ENCODE data around the gene MDN1.

MDN1 gene, protein sequence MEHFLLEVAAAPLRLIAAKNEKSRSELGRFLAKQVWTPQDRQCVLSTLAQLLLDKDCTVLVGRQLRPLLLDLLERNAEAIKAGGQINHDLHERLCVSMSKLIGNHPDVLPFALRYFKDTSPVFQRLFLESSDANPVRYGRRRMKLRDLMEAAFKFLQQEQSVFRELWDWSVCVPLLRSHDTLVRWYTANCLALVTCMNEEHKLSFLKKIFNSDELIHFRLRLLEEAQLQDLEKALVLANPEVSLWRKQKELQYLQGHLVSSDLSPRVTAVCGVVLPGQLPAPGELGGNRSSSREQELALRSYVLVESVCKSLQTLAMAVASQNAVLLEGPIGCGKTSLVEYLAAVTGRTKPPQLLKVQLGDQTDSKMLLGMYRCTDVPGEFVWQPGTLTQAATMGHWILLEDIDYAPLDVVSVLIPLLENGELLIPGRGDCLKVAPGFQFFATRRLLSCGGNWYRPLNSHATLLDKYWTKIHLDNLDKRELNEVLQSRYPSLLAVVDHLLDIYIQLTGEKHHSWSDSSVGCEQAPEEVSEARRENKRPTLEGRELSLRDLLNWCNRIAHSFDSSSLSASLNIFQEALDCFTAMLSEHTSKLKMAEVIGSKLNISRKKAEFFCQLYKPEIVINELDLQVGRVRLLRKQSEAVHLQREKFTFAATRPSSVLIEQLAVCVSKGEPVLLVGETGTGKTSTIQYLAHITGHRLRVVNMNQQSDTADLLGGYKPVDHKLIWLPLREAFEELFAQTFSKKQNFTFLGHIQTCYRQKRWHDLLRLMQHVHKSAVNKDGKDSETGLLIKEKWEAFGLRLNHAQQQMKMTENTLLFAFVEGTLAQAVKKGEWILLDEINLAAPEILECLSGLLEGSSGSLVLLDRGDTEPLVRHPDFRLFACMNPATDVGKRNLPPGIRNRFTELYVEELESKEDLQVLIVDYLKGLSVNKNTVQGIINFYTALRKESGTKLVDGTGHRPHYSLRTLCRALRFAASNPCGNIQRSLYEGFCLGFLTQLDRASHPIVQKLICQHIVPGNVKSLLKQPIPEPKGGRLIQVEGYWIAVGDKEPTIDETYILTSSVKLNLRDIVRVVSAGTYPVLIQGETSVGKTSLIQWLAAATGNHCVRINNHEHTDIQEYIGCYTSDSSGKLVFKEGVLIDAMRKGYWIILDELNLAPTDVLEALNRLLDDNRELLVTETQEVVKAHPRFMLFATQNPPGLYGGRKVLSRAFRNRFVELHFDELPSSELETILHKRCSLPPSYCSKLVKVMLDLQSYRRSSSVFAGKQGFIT (N-terminal part only)

DNA sequence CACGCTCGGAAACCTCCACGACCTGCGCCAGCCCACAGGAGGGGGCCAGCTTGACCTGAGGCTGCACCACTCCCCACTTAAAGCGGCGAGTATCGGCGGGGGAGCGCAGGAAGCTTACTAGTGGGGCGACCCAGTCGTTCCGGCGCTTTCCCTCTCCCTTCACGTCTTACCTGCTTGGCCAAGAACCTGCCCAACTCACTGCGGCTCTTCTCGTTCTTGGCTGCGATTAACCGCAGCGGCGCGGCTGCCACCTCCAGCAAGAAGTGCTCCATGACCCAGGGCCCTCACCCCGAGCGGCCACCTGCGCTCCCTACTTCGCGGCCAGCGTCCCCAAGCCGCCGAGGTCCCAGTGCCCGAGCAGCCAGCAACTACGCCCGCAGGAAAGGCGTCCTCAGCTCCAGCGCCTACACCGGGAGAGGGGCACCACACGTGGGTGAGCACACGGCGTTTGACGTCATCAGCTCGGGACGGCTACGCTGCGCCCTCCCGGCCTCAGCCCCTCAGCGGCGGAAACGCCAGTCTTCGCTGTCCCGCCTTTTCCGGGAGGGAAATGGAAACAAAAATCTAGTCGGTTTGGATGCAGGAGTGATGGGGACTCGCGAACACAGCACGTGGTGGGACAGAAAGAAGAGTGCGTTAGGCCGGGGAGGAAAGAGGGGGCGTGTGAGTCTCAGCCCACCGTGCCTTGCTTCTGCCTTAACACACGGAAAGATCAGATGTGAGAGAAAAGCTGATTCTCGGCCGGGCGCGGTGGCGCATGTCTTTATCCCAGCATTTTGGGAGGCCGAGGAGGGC is at the start of gene MDN1:
Gene MDN1 (minus strand): TSS at position 459 of the 795 bp plus-strand sequence. CDS start 187 bp downstream, at position 272.
- CTCF ChIA-PET = interaction anchor here (0.7 to 1.3 kb wide), 2 partner anchors 12 to 110 kb away, joined by 3 to 5 read pairs; no protein-coding TSS in a partner anchor
- H3K4me3 ChIP-seq (ENCODE audit: low read depth, low read length) = peak within 1 kb of the TSS; percentile 98
- peak; percentile 46 for DNase-seq (ENCODE audit: low read depth, low spot score)
- POLR2A ChIA-PET = interaction anchor here (1.1 to 1.8 kb wide), 2 partner anchors 9 to 739 kb away, joined by 3 to 9 read pairs; partner anchors contain the start of genes CASP8AP2 and PNRC1
- TF ChIP-seq, protein P1, sequence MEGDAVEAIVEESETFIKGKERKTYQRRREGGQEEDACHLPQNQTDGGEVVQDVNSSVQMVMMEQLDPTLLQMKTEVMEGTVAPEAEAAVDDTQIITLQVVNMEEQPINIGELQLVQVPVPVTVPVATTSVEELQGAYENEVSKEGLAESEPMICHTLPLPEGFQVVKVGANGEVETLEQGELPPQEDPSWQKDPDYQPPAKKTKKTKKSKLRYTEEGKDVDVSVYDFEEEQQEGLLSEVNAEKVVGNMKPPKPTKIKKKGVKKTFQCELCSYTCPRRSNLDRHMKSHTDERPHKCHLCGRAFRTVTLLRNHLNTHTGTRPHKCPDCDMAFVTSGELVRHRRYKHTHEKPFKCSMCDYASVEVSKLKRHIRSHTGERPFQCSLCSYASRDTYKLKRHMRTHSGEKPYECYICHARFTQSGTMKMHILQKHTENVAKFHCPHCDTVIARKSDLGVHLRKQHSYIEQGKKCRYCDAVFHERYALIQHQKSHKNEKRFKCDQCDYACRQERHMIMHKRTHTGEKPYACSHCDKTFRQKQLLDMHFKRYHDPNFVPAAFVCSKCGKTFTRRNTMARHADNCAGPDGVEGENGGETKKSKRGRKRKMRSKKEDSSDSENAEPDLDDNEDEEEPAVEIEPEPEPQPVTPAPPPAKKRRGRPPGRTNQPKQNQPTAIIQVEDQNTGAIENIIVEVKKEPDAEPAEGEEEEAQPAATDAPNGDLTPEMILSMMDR (IDR thresholded peaks at IDR 0.05; ENCODE audit: insufficient read depth, low read length, missing control alignments) = no peak

DNA sequence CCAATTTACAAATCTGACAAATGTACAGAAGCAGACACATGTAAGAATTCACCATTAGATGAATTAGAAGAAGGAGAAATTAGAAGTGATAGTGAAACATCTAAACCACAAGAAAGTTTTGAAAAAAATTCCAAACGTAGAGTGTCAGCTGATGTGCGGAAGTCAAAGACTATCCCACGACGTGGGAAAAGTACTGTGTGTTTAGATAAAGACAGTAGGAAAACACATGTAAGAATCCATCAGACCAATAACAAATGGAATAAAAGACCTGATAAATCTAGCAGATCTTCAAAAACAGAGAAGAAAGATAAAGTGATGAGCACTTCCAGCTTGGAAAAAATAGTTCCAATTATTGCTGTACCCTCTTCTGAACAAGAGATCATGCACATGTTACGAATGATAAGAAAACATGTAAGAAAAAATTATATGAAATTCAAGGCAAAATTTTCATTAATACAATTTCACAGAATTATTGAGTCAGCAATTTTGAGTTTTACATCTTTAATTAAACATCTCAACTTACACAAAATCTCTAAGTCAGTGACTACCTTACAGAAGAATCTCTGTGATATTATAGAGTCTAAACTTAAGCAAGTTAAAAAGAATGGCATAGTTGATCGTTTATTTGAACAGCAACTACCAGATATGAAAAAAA is 46.6 kb upstream of the MDN1 start:
- ChIA-PET CTCF (interaction anchor here (0.9 kb wide), 1 partner anchor 613 kb away, joined by 3 read pairs; no protein-coding TSS in a partner anchor), POLR2A (no interaction called here)

DNA sequence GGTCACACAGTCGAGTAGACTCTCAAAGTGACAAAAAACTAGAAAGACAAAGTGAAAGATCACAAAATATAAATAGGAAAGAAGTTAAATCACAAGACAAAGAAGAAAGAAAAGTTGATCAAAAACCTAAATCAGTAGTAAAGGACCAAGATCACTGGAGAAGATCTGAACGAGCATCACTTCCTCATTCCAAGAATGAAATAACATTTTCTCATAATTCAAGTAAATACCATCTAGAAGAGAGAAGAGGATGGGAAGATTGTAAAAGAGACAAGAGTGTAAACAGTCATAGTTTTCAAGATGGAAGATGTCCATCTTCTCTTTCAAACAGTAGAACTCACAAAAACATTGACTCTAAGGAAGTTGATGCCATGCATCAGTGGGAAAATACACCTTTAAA is 43.1 kb upstream of the MDN1 start:
- TF ChIP-seq, protein P1 (IDR thresholded peaks at IDR 0.05; ENCODE audit: insufficient read depth, low read length, missing control alignments) = no peak
- POLR2A ChIA-PET = no interaction called here
- DNase-seq (ENCODE audit: low read depth, low spot score) = no peak
- no peak overlapping the region for H3K4me3 ChIP-seq (ENCODE audit: low read depth, low read length)
- CTCF ChIA-PET = no interaction called here

More for the DNA sequence above, 46.6 kb upstream of the MDN1 start:
- DNase-seq (ENCODE audit: low read depth, low spot score) = no peak
- TF ChIP-seq, protein P1 (IDR thresholded peaks at IDR 0.05; ENCODE audit: insufficient read depth, low read length, missing control alignments) = no peak
- no peak overlapping the region for H3K4me3 ChIP-seq (ENCODE audit: low read depth, low read length)

DNA sequence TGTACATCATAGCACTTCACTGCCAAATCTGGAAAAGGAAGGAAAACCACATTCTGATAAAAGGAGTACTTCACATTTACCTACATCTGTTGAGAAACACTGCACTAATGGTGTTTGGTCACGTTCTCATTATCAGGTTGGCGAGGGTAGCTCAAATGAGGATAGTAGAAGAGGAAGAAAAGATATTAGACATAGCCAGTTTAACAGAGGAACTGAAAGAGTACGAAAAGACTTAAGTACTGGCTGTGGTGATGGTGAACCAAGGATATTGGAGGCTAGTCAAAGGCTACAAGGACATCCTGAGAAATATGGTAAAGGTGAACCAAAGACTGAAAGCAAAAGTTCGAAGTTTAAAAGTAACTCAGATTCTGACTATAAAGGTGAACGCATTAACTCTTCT is 42.7 kb upstream of the MDN1 start:
- CTCF ChIA-PET = no interaction called here
- H3K4me3 ChIP-seq (ENCODE audit: low read depth, low read length) = no peak overlapping the region
- POLR2A ChIA-PET = no interaction called here
- DNase-seq (ENCODE audit: low read depth, low spot score) = no peak
- TF ChIP-seq, protein P1 (IDR thresholded peaks at IDR 0.05; ENCODE audit: insufficient read depth, low read length, missing control alignments) = no peak

DNA sequence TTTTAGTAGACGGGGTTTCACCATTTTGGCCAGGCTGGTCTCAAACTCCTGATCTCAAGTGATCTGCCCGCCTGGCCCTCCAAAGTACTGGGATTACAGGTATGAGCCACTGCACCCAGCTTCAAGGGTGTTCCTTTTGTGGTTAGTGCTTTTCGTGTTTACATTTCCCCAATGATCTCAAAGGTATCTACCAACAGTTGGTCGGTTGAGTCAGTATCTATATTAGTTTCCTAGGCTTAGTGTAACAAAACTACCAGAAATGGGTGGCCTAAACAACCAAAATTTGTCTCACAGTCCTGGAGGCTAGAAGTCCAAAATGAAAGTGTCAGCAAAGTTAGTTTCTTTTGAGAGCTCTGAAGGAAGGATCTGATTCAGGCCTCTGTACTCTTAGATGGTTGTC is 40.1 kb upstream of the MDN1 start:
- TF ChIP-seq, protein P1 (IDR thresholded peaks at IDR 0.05; ENCODE audit: insufficient read depth, low read length, missing control alignments) = no peak
- DNase-seq (ENCODE audit: low read depth, low spot score) = no peak
- CTCF ChIA-PET = no interaction called here
- POLR2A ChIA-PET = no interaction called here
- no peak overlapping the region for H3K4me3 ChIP-seq (ENCODE audit: low read depth, low read length)
